Activated CD4-positive, alpha-beta T cell treated with anti-CD3 and anti-CD28 coated beads, Interleukin-2, amount 10 ng/mL, durations not matched to agents 7 days and 5 days (primary cell): ENCODE results near the gene POM121L12. TPM values are rescaled to one million over a fixed set of nuclear protein-coding genes. Genes with fewer than 3 reads are reported as not detected.

Experiments
- CTCF ChIA-PET: fragments of 350-600 bp; sonication (Branson Sonifier 250); formaldehyde crosslinking; loops from one replicate; lab custom pipeline; 2021; ENCODE audit warnings: antibody characterized with exemption; lab: Charles Lee
- POLR2A ChIA-PET: fragments of 350-600 bp; sonication (Branson Sonifier 250); formaldehyde crosslinking; loops from one replicate; lab custom pipeline; 2021; ENCODE audit warnings: antibody characterized with exemption; lab: Charles Lee
- DNase-seq: peaks from one replicate; pipeline ENCODE4 v3.0.0-alpha.2; 2020
- H3K27ac Mint-ChIP-seq: one replicate; pipeline ENCODE4 v1.8.0; 2021; ENCODE audit warnings: mild to moderate bottlenecking, moderate library complexity, mixed read lengths
- H3K27me3 Mint-ChIP-seq: one replicate; pipeline ENCODE4 v1.8.0; 2021; ENCODE audit warnings: mixed read lengths
- H3K36me3 Mint-ChIP-seq: one replicate; pipeline ENCODE4 v1.8.0; 2021; ENCODE audit warnings: low read depth, mixed read lengths
- H3K4me1 Mint-ChIP-seq: one replicate; pipeline ENCODE4 v1.8.0; 2021; ENCODE audit warnings: mixed read lengths
- H3K4me3 Mint-ChIP-seq: one replicate; pipeline ENCODE4 v1.8.0; 2021; ENCODE audit warnings: mild to moderate bottlenecking, moderate library complexity, mixed read lengths
- H3K9me3 Mint-ChIP-seq: one replicate; pipeline ENCODE4 v1.8.0; 2021; ENCODE audit warnings: mixed read lengths
- total RNA-seq, 2 experiments: library from RNA; stranded (reverse); gene quantifications; one replicate each; pipeline ENCODE4 v1.2.3, GENCODE V29; 2021

The POM121L12 gene
- not detected for total RNA-seq

DNA sequence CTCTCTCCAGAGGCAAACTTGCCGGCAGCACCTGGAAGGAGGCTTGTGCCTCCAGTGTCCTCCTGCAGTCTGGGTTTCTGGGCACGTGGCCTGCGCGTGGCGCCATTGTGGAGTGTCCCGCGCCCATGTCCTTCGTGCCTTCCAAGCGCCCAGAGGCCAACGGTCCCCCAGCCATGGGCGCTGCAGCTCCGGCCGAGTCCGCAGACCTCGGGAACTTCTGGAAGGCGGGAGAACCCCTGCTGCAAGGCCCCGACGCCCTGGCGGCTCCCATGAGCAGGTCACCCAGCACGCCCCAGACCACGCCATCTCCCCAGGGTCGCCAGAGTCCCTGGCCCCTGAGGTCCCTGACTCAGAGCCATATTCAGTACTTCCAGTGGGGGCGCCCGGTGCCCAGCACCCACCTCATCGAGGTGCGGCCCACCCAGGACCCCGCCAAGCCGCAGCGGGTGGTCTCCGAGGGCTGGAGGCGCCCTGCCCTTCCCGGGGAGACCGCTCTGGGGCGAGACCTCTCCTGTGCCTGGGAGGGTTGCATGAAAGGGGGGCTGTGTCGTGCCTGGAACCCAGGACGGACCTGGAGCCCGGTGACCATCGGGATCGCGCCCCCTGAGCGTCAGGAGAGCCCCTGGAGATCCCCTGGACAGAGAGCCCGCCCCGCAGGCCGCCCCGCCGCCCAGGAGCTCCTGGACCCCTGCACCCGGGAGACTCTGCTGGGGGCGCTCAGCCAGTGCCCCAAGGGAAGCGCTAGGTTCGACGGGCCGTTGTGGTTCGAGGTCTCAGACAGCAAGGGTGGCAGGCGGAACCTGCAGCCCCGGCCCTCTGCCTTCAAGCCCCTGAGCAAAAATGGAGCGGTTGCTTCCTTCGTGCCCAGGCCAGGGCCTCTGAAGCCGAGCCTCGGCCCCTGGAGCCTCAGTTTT lies at the start of gene POM121L12:
POM121L12 (plus strand) TSS at position 135 of the 914 bp plus-strand sequence; CDS start at position 174, 39 bp downstream.
- ChIA-PET CTCF (no interaction called here), POLR2A (no interaction called here)
- no peaks in the 10 kb centered on the region for H3K4me1 Mint-ChIP-seq
- no peaks in the 10 kb centered on the region for H3K27me3 Mint-ChIP-seq
- H3K36me3 Mint-ChIP-seq = no peaks in the 10 kb centered on the region
- H3K4me3 Mint-ChIP-seq = no peak within 1 kb of the TSS
- DNase-seq = no peak
- H3K9me3 Mint-ChIP-seq = peaks cover 17% of the 10 kb centered on the region
- no peak within 1 kb of the TSS for H3K27ac Mint-ChIP-seq

DNA sequence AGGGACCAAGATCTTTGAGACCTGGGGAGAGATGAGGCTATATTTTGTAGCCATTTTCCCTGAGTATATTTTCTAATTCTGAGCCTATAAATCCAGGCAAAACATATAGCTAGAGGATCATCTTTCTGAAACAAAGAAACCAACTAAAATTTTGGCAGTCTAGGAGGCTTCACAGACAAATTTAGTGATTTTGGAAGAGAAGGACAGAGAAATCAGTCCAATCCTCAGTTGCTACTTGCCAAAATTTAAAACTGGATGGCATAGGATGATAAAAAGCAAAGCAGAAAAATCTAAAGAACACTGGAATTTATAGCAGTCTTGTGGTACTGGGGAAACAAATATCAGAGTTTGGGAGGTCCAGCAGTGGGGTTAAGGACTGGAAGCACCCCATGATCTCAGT lies 43.4 kb upstream of the POM121L12 start:
- POLR2A ChIA-PET = no interaction called here
- DNase-seq = no peak
- H3K27ac Mint-ChIP-seq = no peak overlapping the region
- H3K4me1 Mint-ChIP-seq = no peaks in the 10 kb centered on the region
- H3K4me3 Mint-ChIP-seq = no peak overlapping the region
- peaks cover 26% of the 10 kb centered on the region for H3K9me3 Mint-ChIP-seq
- CTCF ChIA-PET = no interaction called here
- no peaks in the 10 kb centered on the region for H3K36me3 Mint-ChIP-seq
- no peaks in the 10 kb centered on the region for H3K27me3 Mint-ChIP-seq

DNA sequence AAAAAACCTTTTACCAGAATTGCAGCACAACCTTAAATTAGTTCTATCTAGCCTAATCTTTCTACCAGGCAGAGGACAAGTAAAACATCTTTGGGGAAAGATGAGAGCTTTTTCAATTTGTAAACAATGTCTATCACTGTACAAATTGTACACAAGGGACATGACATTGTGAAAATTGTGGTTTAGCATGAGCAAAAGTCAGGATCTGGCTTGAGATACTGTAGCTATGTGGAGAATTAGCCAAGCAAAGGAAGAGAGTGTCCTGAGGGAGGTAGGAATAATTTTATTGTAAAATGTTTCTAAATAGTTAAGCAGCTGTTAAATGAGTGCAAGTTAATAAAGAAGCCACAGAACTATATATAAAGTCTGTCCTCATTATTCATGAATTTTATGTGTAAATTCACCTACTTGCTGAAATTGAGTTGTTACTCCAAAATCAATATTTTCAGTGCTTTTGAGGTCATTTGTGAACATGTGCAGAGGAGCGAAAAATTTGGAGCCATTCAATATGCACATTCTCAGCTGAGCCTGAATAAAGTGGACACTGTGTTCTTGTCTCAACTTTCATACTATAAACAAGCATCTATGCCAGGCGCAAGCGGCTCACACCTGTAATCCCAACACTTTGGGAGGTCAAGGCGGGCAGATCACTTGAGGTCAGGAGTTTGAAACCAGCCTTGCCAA lies 42.8 kb upstream of the POM121L12 start:
- no peak overlapping the region for H3K4me3 Mint-ChIP-seq
- no peaks in the 10 kb centered on the region for H3K27me3 Mint-ChIP-seq
- no peak for DNase-seq
- H3K9me3 Mint-ChIP-seq = peaks cover 24% of the 10 kb centered on the region
- H3K36me3 Mint-ChIP-seq = no peaks in the 10 kb centered on the region
- no peaks in the 10 kb centered on the region for H3K4me1 Mint-ChIP-seq
- CTCF ChIA-PET = no interaction called here
- POLR2A ChIA-PET = no interaction called here
- no peak overlapping the region for H3K27ac Mint-ChIP-seq

DNA sequence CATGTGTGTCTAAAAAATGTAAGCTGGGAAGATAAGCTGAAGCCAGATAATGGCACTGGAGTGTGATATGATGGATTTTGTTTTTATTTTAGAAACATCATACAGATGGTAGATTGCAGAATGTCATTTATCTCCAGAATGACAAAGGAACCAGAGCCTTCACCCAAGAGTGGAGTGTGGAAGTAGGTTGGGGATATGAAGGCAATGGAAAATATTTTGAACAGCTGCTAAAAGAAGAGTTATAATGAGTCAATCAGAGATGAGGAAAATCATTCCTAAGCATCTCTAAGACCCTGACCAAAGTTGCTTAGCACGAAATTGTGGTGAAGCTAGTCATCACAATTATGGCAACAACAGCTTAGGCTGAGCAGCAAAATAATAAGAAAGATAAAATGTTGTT lies 39.8 kb upstream of the POM121L12 start:
- peaks cover 18% of the 10 kb centered on the region for H3K9me3 Mint-ChIP-seq
- no peaks in the 10 kb centered on the region for H3K4me1 Mint-ChIP-seq
- DNase-seq = no peak
- POLR2A ChIA-PET = no interaction called here
- H3K4me3 Mint-ChIP-seq = no peak overlapping the region
- CTCF ChIA-PET = interaction anchor here (0.6 kb wide), 1 partner anchor 1172 kb away, joined by 3 read pairs; no protein-coding TSS in a partner anchor
- no peak overlapping the region for H3K27ac Mint-ChIP-seq
- no peaks in the 10 kb centered on the region for H3K36me3 Mint-ChIP-seq
- no peaks in the 10 kb centered on the region for H3K27me3 Mint-ChIP-seq

DNA sequence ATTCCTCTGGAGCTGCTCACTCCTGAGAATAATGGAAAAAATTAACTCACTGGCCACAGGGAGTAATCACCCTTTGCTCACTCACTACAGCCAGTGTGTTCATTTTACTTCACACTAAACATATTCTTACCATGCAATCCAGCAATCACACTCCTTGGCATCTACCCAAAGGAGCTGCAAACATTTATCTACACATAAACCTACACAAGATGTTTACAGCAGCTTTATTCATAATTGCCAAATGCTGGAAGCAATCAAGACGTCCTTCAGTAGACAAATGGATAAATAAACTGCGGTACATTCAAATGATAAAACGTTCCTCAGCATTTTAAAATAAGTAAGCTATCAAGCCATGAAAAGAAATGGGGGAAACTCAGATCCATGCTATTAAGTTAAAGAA lies 34.2 kb upstream of the POM121L12 start:
- H3K27me3 Mint-ChIP-seq = no peaks in the 10 kb centered on the region
- H3K4me1 Mint-ChIP-seq = no peaks in the 10 kb centered on the region
- DNase-seq = no peak
- ChIA-PET CTCF (no interaction called here), POLR2A (no interaction called here)
- H3K9me3 Mint-ChIP-seq = peaks cover 19% of the 10 kb centered on the region
- no peaks in the 10 kb centered on the region for H3K36me3 Mint-ChIP-seq
- H3K27ac Mint-ChIP-seq = no peak overlapping the region
- H3K4me3 Mint-ChIP-seq = no peak overlapping the region

DNA sequence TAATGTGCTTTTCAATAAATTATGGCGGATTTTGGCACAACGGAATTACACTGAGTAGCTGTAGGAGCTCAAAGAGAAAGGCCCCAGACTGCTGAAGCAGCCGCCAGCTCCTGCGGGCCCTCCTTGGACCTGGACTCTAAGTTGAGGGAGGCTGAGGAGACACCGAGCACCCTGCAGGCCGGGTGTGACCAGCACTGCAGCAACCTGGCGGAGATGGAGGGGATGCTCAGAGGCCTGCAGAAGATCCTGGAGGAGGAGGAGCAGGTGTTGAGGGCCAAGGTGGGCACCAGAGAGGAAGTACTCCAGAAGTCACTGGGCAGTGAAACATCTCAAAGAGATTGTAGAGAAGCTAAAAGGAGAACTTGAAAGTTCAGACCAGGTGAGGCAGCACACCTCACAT lies 33.0 kb upstream of the POM121L12 start:
- Mint-ChIP-seq H3K27me3 (no peaks in the 10 kb centered on the region), H3K4me3 (no peak overlapping the region), H3K9me3 (peaks cover 21% of the 10 kb centered on the region), H3K4me1 (no peaks in the 10 kb centered on the region), H3K36me3 (no peaks in the 10 kb centered on the region), H3K27ac (no peak overlapping the region)
- no peak for DNase-seq
- ChIA-PET CTCF (no interaction called here), POLR2A (no interaction called here)

DNA sequence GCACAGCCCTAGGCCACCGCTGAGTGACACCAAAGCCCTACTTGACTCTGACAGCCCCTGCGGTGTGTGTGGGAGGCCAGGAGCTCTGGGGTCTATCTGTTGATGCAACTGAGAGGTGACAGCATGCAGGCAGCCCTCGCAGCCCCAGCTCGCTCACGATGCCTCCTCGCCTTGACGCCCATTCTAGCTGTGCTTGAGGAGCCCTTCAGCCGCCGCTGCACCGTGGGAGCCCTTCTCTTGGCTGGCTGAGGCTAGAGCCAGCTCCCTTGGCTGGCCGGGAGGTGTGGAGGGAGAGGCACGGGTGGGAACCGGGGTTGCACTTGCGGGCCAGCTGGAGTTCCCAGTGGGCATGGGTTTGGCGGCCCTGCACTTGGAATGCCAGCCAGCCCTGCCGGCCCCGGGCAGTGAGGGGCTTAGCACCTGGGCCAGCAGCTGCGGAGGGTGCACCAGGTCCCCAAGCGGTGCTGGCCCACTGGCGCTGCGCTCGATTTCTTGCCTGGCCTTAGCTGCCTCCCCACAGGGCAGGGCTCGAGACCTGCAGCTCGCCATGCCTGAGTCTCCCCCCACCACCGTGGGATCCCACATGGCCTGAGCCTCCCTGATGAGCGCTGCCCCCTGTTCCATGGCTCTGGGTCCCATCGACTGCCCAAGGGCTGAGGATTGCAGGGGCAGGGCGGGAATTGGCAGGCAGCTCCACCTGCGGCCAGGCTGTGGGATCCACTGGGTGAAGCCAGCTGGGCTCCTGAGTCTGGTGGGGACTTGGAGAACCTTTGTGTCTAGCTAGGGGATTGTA lies 31.6 kb upstream of the POM121L12 start:
- Mint-ChIP-seq H3K9me3 (peaks cover 23% of the 10 kb centered on the region), H3K36me3 (no peaks in the 10 kb centered on the region), H3K4me3 (no peak overlapping the region), H3K27me3 (no peaks in the 10 kb centered on the region), H3K4me1 (no peaks in the 10 kb centered on the region), H3K27ac (no peak overlapping the region)
- DNase-seq = no peak
- ChIA-PET POLR2A (no interaction called here), CTCF (no interaction called here)

DNA sequence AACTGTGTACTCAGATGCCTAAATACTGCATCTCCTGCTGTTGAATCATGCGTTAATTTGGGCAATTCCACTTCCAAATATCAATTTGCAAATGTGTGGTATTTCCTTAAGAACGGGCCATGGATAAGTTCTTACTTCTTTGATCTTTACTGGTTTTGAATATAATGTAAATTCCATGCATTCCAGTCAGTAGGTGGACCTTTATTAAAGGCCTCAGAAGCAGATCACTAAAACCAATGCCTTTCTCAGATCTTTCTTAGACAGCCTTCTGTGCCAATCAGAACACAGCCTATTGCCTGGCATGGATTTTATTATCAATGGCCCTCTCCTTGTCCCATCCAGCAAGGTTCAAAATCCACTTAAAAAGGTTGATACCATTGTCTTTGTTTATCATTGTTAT lies 21.5 kb upstream of the POM121L12 start:
- H3K27me3 Mint-ChIP-seq = no peaks in the 10 kb centered on the region
- H3K9me3 Mint-ChIP-seq = peaks cover 18% of the 10 kb centered on the region
- no peaks in the 10 kb centered on the region for H3K36me3 Mint-ChIP-seq
- ChIA-PET POLR2A (no interaction called here), CTCF (no interaction called here)
- no peak overlapping the region for H3K27ac Mint-ChIP-seq
- no peak overlapping the region for H3K4me3 Mint-ChIP-seq
- H3K4me1 Mint-ChIP-seq = no peaks in the 10 kb centered on the region
- no peak for DNase-seq

DNA sequence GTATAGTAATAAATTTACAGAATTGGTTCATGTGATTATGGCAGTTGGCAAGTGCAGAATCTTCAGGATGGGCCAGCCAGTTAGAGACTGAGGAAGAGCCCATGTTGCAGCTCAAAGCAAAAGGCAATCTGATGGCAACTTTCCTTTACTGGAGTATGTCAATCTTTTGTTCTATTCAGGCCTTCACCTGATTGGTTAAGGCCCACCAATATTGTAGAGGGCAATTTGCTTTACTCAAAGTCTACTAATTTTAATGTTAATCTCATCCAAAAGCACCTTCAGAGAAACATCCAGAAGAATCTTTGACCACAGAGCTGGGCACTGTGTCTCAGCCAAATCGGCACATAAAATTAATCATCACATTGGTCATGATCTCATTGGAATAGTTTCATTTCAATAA lies 20.0 kb upstream of the POM121L12 start:
- no peak overlapping the region for H3K27ac Mint-ChIP-seq
- H3K36me3 Mint-ChIP-seq = no peaks in the 10 kb centered on the region
- H3K4me1 Mint-ChIP-seq = no peaks in the 10 kb centered on the region
- CTCF ChIA-PET = no interaction called here
- peaks cover 15% of the 10 kb centered on the region for H3K9me3 Mint-ChIP-seq
- no peak overlapping the region for H3K4me3 Mint-ChIP-seq
- DNase-seq = no peak
- H3K27me3 Mint-ChIP-seq = no peaks in the 10 kb centered on the region
- POLR2A ChIA-PET = no interaction called here

DNA sequence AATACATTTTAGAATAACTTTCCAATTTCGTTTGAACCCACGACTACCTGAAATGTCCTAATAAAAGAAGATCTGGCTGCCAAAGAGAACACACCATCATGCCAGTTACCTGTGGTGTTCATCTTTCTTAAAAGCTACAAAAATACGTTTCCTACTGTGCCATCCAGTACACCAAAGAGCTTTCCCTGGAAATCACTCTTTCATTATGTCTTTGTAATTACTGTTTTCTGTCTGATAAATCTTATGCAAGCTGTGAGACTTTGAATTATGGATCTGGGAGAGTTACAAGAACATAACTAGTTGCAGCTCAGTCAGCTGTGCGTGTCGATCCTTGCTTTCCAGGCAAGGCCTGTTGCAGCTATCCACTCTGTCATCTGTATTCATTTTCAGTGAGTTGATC lies 12.5 kb upstream of the POM121L12 start:
- CTCF ChIA-PET = no interaction called here

DNA sequence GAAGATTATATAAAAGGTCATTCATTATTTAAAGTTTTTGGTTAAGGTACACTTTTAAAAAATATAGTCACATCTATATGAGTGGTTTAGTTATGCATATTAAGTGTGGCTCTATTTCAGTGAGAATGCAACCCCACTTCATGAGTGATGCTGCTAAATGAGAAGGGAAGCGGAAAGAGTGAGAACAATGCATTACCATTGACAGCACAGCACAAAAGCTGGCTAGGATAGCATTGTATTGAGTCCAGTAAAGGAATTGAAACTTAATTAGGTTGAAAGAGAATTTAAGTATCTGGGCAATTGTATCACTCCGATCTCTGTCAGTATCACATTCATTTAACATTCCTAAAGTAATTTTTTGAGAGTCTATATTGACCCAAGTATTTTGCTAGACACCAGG lies 13.2 kb downstream of the POM121L12 start:
- H3K9me3 Mint-ChIP-seq = peaks cover 20% of the 10 kb centered on the region
- CTCF ChIA-PET = no interaction called here

More for the DNA sequence above, 12.5 kb upstream of the POM121L12 start:
- POLR2A ChIA-PET = no interaction called here
- no peaks in the 10 kb centered on the region for H3K27me3 Mint-ChIP-seq
- H3K9me3 Mint-ChIP-seq = peaks cover 9% of the 10 kb centered on the region
- no peak overlapping the region for H3K27ac Mint-ChIP-seq
- no peaks in the 10 kb centered on the region for H3K4me1 Mint-ChIP-seq
- H3K36me3 Mint-ChIP-seq = no peaks in the 10 kb centered on the region
- no peak for DNase-seq
- H3K4me3 Mint-ChIP-seq = no peak overlapping the region

DNA sequence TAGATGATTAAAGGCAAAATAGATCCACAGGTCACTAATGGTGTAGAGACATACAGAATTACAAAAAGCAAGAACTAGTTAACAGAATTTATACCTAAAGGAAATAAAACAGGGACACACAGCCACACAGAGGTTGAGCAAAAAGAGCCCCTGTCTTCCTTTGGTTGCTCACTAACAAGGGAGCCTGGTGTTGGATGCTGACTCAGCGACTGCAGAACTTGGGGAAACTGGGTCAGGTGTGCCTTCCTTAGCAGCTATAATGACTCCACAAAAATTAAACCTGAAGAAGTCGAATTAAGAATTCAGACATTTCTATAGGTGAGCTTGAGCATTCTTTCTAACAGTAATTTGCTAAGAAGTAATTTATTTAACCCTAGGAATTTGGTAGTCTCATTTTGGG lies 15.0 kb downstream of the POM121L12 start:
- Mint-ChIP-seq H3K9me3 (peaks cover 21% of the 10 kb centered on the region), H3K36me3 (no peaks in the 10 kb centered on the region), H3K27ac (no peak overlapping the region), H3K4me3 (no peak overlapping the region), H3K4me1 (no peaks in the 10 kb centered on the region), H3K27me3 (no peaks in the 10 kb centered on the region)
- no peak for DNase-seq
- CTCF ChIA-PET = no interaction called here
- POLR2A ChIA-PET = no interaction called here

More for the DNA sequence above, 13.2 kb downstream of the POM121L12 start:
- Mint-ChIP-seq H3K4me3 (no peak overlapping the region), H3K36me3 (no peaks in the 10 kb centered on the region), H3K27me3 (no peaks in the 10 kb centered on the region), H3K4me1 (no peaks in the 10 kb centered on the region), H3K27ac (no peak overlapping the region)
- POLR2A ChIA-PET = no interaction called here
- no peak for DNase-seq

DNA sequence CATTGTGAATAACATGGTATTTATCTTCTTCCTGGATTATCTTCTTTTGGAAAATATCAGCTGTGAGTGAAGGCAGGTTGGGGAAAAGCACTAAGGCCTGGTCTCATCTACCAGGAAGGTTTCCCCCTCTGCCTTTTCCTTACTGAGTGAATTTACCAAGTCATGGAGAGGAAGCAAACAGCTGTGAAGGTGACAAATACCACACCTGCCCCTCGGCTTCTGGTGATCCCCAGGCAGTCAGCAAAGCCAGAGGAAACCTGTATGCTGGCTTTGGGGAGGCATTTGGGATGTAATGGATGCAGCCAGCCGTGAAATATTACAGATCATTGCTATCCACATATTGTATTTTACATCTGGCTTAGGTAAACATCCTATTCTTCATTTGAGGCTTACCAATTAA lies 24.2 kb downstream of the POM121L12 start:
- CTCF ChIA-PET = no interaction called here
- H3K4me3 Mint-ChIP-seq = no peak overlapping the region
- no peaks in the 10 kb centered on the region for H3K36me3 Mint-ChIP-seq
- H3K27me3 Mint-ChIP-seq = no peaks in the 10 kb centered on the region
- H3K9me3 Mint-ChIP-seq = peaks cover 2% of the 10 kb centered on the region
- POLR2A ChIA-PET = no interaction called here
- no peak for DNase-seq
- no peaks in the 10 kb centered on the region for H3K4me1 Mint-ChIP-seq
- H3K27ac Mint-ChIP-seq = no peak overlapping the region
